ENCODE results near the gene SLC37A3. TPM values are rescaled to one million over a fixed set of nuclear protein-coding genes. Genes with fewer than 3 reads are reported as not detected.

Gene SLC37A3
- total RNA-seq, 1 donor from 2014 or later, result 15.0 TPM

- no peaks in the 10 kb centered on the region for H3K9me3 ChIP-seq
- no peak for DNase-seq (ENCODE audit: low spot score in 2 of 2)
- intact Hi-C loops (cut with DNase I), result no loop called here
- peaks cover 15 to 52% of the 10 kb centered on the region in 2 donors for H3K36me3 ChIP-seq
- TF ChIP-seq CTCF (IDR thresholded peaks at IDR 0.05), result no peak
- H3K27ac ChIP-seq, result no peak overlapping the region
- H3K27me3 ChIP-seq, result no peaks in the 10 kb centered on the region
- no peak overlapping the region for H3K4me3 ChIP-seq
- H3K4me1 ChIP-seq, result no peaks in the 10 kb centered on the region
These were observed 40.3 kb downstream of the SLC37A3 start for GRCh38 chr7:140358024-140358411.

- no peak overlapping the region for H3K4me3 ChIP-seq
- no peaks in the 10 kb centered on the region for H3K4me1 ChIP-seq
- DNase-seq (ENCODE audit: low spot score in 2 of 2), result no peak
- H3K36me3 ChIP-seq, result peaks cover 32 to 83% of the 10 kb centered on the region in 2 donors
- H3K27ac ChIP-seq, result no peak overlapping the region
- H3K27me3 ChIP-seq, result no peaks in the 10 kb centered on the region
- no peak for TF ChIP-seq CTCF (IDR thresholded peaks at IDR 0.05)
- no peaks in the 10 kb centered on the region for H3K9me3 ChIP-seq
- intact Hi-C loops (cut with DNase I), result no loop called here
These were observed 48.3 kb downstream of the SLC37A3 start for GRCh38 chr7:140350056-140350455.

- intact Hi-C loops (cut with DNase I), result no loop called here
- H3K9me3 ChIP-seq, result no peaks in the 10 kb centered on the region
- H3K27me3 ChIP-seq, result no peaks in the 10 kb centered on the region
- H3K27ac ChIP-seq, result no peak overlapping the region
- H3K4me3 ChIP-seq, result no peak overlapping the region
- H3K4me1 ChIP-seq, result no peaks in the 10 kb centered on the region
- no peak for DNase-seq (ENCODE audit: low spot score in 2 of 2)
- TF ChIP-seq CTCF (IDR thresholded peaks at IDR 0.05), result no peak
- peaks cover 26 to 83% of the 10 kb centered on the region in 2 donors for H3K36me3 ChIP-seq
These were observed 49.1 kb downstream of the SLC37A3 start for GRCh38 chr7:140349144-140349771.

GRCh38 chr7:140348161-140348849 lies 50.0 kb downstream of the SLC37A3 start:
- Histone ChIP-seq H3K27ac (no peak overlapping the region), H3K9me3 (no peaks in the 10 kb centered on the region), H3K36me3 (peaks cover 20 to 83% of the 10 kb centered on the region in 2 donors), H3K27me3 (no peaks in the 10 kb centered on the region), H3K4me1 (no peaks in the 10 kb centered on the region), H3K4me3 (no peak overlapping the region)
- intact Hi-C loops (cut with DNase I), result no loop called here
- no peak for DNase-seq (ENCODE audit: low spot score in 2 of 2)
- TF ChIP-seq CTCF (IDR thresholded peaks at IDR 0.05), result no peak

- Histone ChIP-seq H3K36me3 (peaks cover 22 to 83% of the 10 kb centered on the region in 2 donors), H3K4me1 (no peaks in the 10 kb centered on the region), H3K27ac (no peak overlapping the region), H3K9me3 (no peaks in the 10 kb centered on the region), H3K4me3 (no peak overlapping the region), H3K27me3 (no peaks in the 10 kb centered on the region)
- no peak for DNase-seq (ENCODE audit: low spot score in 2 of 2)
- intact Hi-C loops (cut with DNase I), result no loop called here
- no peak for TF ChIP-seq CTCF (IDR thresholded peaks at IDR 0.05)
These were observed 51.1 kb downstream of the SLC37A3 start for GRCh38 chr7:140347218-140347617.

Data from ascending aorta (tissue), 2 donors.